HCT116 (cell line): ENCODE data around the gene MYO7A. TPM values are rescaled to one million over a fixed set of nuclear protein-coding genes. Genes with fewer than 3 reads are reported as not detected.

Source experiments
- ATAC-seq: fragments of 200-7000 bp; cut with Tn5 transposase; 2 replicates; pipeline ENCODE4 v1.9.1; 2020; ENCODE audit warnings: mild to moderate bottlenecking, moderate library complexity
- BruUV-seq: library from RNA; stranded (reverse); fragments of 400-500 nt; replicated peaks from 2 replicates; lab custom pipeline; 2021; lab: Mats Ljungman, UMichigan
- CTCF ChIA-PET: fragments of 300-600 bp; sonication (Branson Sonifier 250); formaldehyde crosslinking; loops from one replicate; lab custom pipeline; 2021; ENCODE audit warnings: antibody characterized with exemption; lab: Charles Lee
- POLR2A ChIA-PET: fragments of 300-600, 350-600 bp; sonication (Branson Sonifier 250); formaldehyde crosslinking; loops from one replicate; lab custom pipeline; 2021; ENCODE audit warnings: antibody characterized with exemption; lab: Charles Lee
- RAD21 ChIA-PET, 2 experiments: fragments of 300-600 bp; sonication (Branson Sonifier 250); formaldehyde crosslinking; loops; one replicate each; lab custom pipeline; 2023; ENCODE audit warnings: low total read pairs in 2 of 2; ENCODE audit not compliant: uncharacterized antibody in 2 of 2, unreplicated experiment in 2 of 2, low non-redundant PET in 1 of 2; lab: Charles Lee
- DNase-seq: peaks from one replicate; pipeline ENCODE4 v3.0.0-alpha.2; 2010; ENCODE audit warnings: low read depth, low spot score
- H2AFZ ChIP-seq: fragments of 200-600 bp; shearing (Covaris generic), sonication (generic); 2 replicates; pipeline ENCODE4 v1.6.1; 2017; ENCODE audit warnings: low read depth, mixed run types, mixed read lengths, antibody characterized with exemption, low read length; ENCODE audit not compliant: poor library complexity, severe bottlenecking
- H3K27ac ChIP-seq: 2 replicates; pipeline ENCODE4 v1.5.1; 2012; ENCODE audit warnings: low read depth, low read length
- H3K27me3 ChIP-seq: fragments of 200-600 bp; sonication (generic); 2 replicates; pipeline ENCODE4 v1.6.1; 2016; ENCODE audit warnings: mixed run types, low read length, mixed read lengths; ENCODE audit not compliant: insufficient read depth
- H3K36me3 ChIP-seq, 2 experiments: fragments of 200-500 bp in 1 of 2; fragments of 200-600 bp in 1 of 2; sonication (Bioruptor generic) in 1 of 2; sonication (generic) in 1 of 2; 2 replicates each; pipeline versions ENCODE4 v1.5.1 to v1.6.1; 2014 to 2016; ENCODE audit warnings: low read length in 2 of 2, inconsistent platforms in 1 of 2, mixed read lengths in 1 of 2, mixed run types in 1 of 2; ENCODE audit not compliant: insufficient read depth in 2 of 2, control insufficient read depth in 1 of 2
- H3K4me1 ChIP-seq, 2 experiments: fragments of 200-600 bp in 1 of 2; sonication (generic) in 1 of 2; 2 replicates each; pipeline versions ENCODE4 v1.5.1 to v1.6.1; 2012 to 2017; ENCODE audit warnings: low read length in 2 of 2, inconsistent platforms in 1 of 2, mild to moderate bottlenecking in 1 of 2, mixed read lengths in 1 of 2, mixed run types in 1 of 2, moderate library complexity in 1 of 2; ENCODE audit not compliant: insufficient read depth in 2 of 2, control insufficient read depth in 1 of 2
- H3K4me2 ChIP-seq: fragments of 200-600 bp; sonication (generic); 2 replicates; pipeline ENCODE4 v1.6.1; 2017; ENCODE audit warnings: mixed run types, low read length, mixed read lengths
- H3K4me3 ChIP-seq, 2 experiments: fragments of 200-600 bp in 1 of 2; sonication (generic) in 1 of 2; replicated peaks in 1 of 2; 2 replicates each; pipeline ENCODE4 v1.5.1; 2011 to 2016; ENCODE audit warnings: low read length in 2 of 2, control low read depth in 1 of 2, low read depth in 1 of 2, mild to moderate bottlenecking in 1 of 2, mixed read lengths in 1 of 2, mixed run types in 1 of 2
- H3K79me2 ChIP-seq: fragments of 200-600 bp; sonication (generic); 2 replicates; pipeline ENCODE4 v1.6.1; 2017; ENCODE audit warnings: mild to moderate bottlenecking, mixed run types, low read length, moderate library complexity, mixed read lengths; ENCODE audit not compliant: insufficient read depth
- H3K9ac ChIP-seq: fragments of 200-600 bp; sonication (generic); 2 replicates; pipeline ENCODE4 v1.6.1; 2016; ENCODE audit warnings: low read length, mixed read lengths
- H3K9me2 ChIP-seq: fragments of 200-600 bp; sonication (generic), shearing (Covaris generic); 2 replicates; pipeline ENCODE4 v1.6.1; 2017; ENCODE audit warnings: mixed run types, mild to moderate bottlenecking, moderate library complexity; ENCODE audit not compliant: insufficient read depth
- H3K9me3 ChIP-seq, 2 experiments: fragments of 200-500 bp in 1 of 2; fragments of 200-600 bp in 1 of 2; sonication (Bioruptor generic) in 1 of 2; sonication (generic) in 1 of 2; 2 replicates each; pipeline ENCODE4 v1.6.1; 2014 to 2017; ENCODE audit warnings: low read length in 2 of 2, mixed read lengths in 2 of 2, inconsistent platforms in 1 of 2, low read depth in 1 of 2, mild to moderate bottlenecking in 1 of 2, mixed run types in 1 of 2, moderate library complexity in 1 of 2; ENCODE audit not compliant: control insufficient read depth in 1 of 2, insufficient read depth in 1 of 2
- H4K20me1 ChIP-seq: fragments of 200-600 bp; sonication (generic), shearing (Covaris generic); 2 replicates; pipeline ENCODE4 v1.6.1; 2017; ENCODE audit warnings: mixed run types, mild to moderate bottlenecking, moderate library complexity; ENCODE audit not compliant: insufficient read depth
- CEBPB ChIP-seq: IDR thresholded peaks from 2 replicates; pipeline ENCODE4 v1.6.1; 2012; ENCODE audit warnings: low read depth
- CTCF ChIP-seq, 3 experiments: fragments of 200-600 bp in 1 of 3; sonication (generic) in 1 of 3; IDR thresholded peaks in 2 of 3; conservative IDR thresholded peaks in 1 of 3; 2 replicates each; pipeline ENCODE4 v1.5.1; 2012 to 2017; ENCODE audit warnings: low read depth in 2 of 3, low read length in 2 of 3, antibody characterized with exemption in 1 of 3, borderline replicate concordance in 1 of 3, control low read depth in 1 of 3, mild to moderate bottlenecking in 1 of 3, mixed read lengths in 1 of 3, mixed run types in 1 of 3, moderate library complexity in 1 of 3; ENCODE audit not compliant: insufficient read depth in 1 of 3
- EGR1 ChIP-seq: IDR thresholded peaks from 2 replicates; pipeline ENCODE4 v1.6.1; 2012; ENCODE audit warnings: low read depth
- ELF1 ChIP-seq: IDR thresholded peaks from 2 replicates; pipeline ENCODE4 v1.6.1; 2012; ENCODE audit warnings: low read depth, borderline replicate concordance
- EZH2 ChIP-seq: fragments of 200-600 bp; sonication (generic); IDR thresholded peaks from 2 replicates; pipeline ENCODE4 v1.6.1; 2017; ENCODE audit warnings: antibody characterized with exemption, mixed run types
- EZH2phosphoT487 ChIP-seq: fragments of 200-600 bp; IDR thresholded peaks from 2 replicates; pipeline ENCODE4 v1.6.1; 2018; ENCODE audit warnings: antibody characterized with exemption, borderline replicate concordance
- FOSL1 ChIP-seq: IDR thresholded peaks from 2 replicates; pipeline ENCODE4 v1.6.1; 2012; ENCODE audit warnings: low read depth
- POLR2AphosphoS5 ChIP-seq: IDR thresholded peaks from 2 replicates; pipeline ENCODE4 v1.6.1; 2011; ENCODE audit warnings: mild to moderate bottlenecking, low read depth, low read length, moderate library complexity
- RAD21 ChIP-seq: IDR thresholded peaks from 2 replicates; pipeline ENCODE4 v1.6.1; 2012; ENCODE audit warnings: low read depth, mild to moderate bottlenecking
- SIN3A ChIP-seq: IDR thresholded peaks from 2 replicates; pipeline ENCODE4 v1.6.1; 2012; ENCODE audit warnings: low read depth
- SP1 ChIP-seq: IDR thresholded peaks from 2 replicates; pipeline ENCODE4 v1.6.1; 2012; ENCODE audit warnings: low read depth
- SRF ChIP-seq: IDR thresholded peaks from 2 replicates; pipeline ENCODE4 v1.6.1; 2012; ENCODE audit warnings: low read depth
- TCF7L2 ChIP-seq: IDR thresholded peaks from 2 replicates; pipeline ENCODE4 v1.7.0; 2011; ENCODE audit warnings: borderline replicate concordance, inconsistent platforms; ENCODE audit not compliant: insufficient read depth, insufficient read length; ENCODE audit errors: extremely low read depth
- YY1 ChIP-seq: IDR thresholded peaks from 2 replicates; pipeline ENCODE4 v1.6.1; 2011; ENCODE audit warnings: low read length, low read depth, moderate library complexity, mild to moderate bottlenecking; ENCODE audit not compliant: insufficient replicate concordance; ENCODE audit errors: extremely low read depth
- ZBTB33 ChIP-seq: IDR thresholded peaks from 2 replicates; pipeline ENCODE4 v1.6.1; 2011; ENCODE audit warnings: mild to moderate bottlenecking, low read length, moderate library complexity; ENCODE audit not compliant: insufficient replicate concordance; ENCODE audit errors: extremely low read depth
- ZNF274 ChIP-seq: fragments of 200-500 bp; sonication (Bioruptor generic); IDR thresholded peaks from 2 replicates; pipeline ENCODE4 v1.6.1; 2014; ENCODE audit warnings: mild to moderate bottlenecking, low read depth, low read length, inconsistent platforms
- intact Hi-C: fragments of 100-400 bp; cut with micrococcal nuclease; formaldehyde crosslinking; loops from 2 replicates; pipeline ENCODE4 v1.10.0; 2022
- total RNA-seq: library from RNA; stranded (reverse); gene quantifications from one replicate; pipeline ENCODE4 v1.2.1, GENCODE V29; 2021; ENCODE audit not compliant: unreplicated experiment
- TF ChIP-seq, protein P1 (sequence below): IDR thresholded peaks from 2 replicates; pipeline ENCODE4 v1.6.1; 2012; ENCODE audit warnings: low read depth
- TF ChIP-seq, protein P2 (sequence below): IDR thresholded peaks from 2 replicates; pipeline ENCODE4 v1.6.1; 2012

MYO7A gene
- total RNA-seq, 1 experiment from 2014 or later: 1.8 TPM

DNA sequence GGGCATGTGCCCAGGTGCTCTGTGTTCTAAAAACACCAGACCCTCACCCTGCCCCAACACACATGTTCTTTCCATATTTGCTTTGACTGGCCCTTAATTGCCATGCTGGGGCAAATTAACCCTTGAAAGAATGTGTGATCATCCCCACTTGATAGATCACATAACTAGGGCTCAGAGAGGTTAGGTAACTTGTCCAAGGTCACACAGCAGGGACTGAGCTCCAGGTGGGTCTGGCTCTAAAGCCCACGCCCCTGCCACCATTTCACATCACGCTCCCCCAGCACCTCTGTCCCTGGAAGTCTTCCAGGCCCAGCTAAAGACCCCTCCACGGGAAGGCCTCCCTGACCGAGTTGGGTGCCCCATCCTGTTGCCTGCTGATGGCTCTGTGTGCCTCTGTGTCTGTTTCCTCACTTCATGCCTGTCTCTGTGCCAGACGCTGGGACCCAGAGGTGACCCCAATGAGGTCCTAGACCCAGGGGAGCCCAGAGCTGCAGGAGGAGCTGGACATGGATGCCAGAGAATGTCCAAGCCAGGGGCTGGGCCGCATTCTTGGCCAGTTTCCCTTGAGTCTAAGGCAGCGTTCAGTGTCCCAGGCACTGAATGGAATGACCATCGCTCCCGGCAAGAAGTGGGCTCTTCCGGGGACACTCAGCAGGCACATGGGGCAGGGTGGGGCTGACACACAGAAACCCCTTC is 79.7 kb downstream of the MYO7A start:
- no peaks in the 10 kb centered on the region for H3K9me2 ChIP-seq
- H3K4me2 ChIP-seq: no peak overlapping the region
- H3K9me3 ChIP-seq: no peaks in the 10 kb centered on the region
- ATAC-seq: no peak
- no peaks in the 10 kb centered on the region for H3K36me3 ChIP-seq
- no peaks in the 10 kb centered on the region for H3K4me1 ChIP-seq
- H3K79me2 ChIP-seq: no peaks in the 10 kb centered on the region
- CTCF ChIA-PET: no interaction called here
- TF ChIP-seq YY1: no peak
- TF ChIP-seq ELF1: no peak
- TF ChIP-seq SIN3A: no peak
- no peak for TF ChIP-seq EZH2
- no peak for TF ChIP-seq TCF7L2
- no peak for TF ChIP-seq CEBPB
- TF ChIP-seq EGR1: no peak
- no peak for TF ChIP-seq ZBTB33
- no peak for TF ChIP-seq FOSL1
- no peak for TF ChIP-seq RAD21
- no peak for TF ChIP-seq EZH2phosphoT487
- no peak for TF ChIP-seq SRF
- TF ChIP-seq SP1: no peak
- no peak for TF ChIP-seq ZNF274
- no peak for TF ChIP-seq POLR2AphosphoS5
- TF ChIP-seq CTCF (IDR thresholded peaks at IDR 0.05 in 2 of 3, conservative IDR thresholded peaks at IDR 0.05 in 1 of 3; ENCODE audit: borderline replicate concordance in 1 of 3, insufficient read depth in 1 of 3, low read depth in 2 of 3, low read length in 2 of 3): no peak
- TF ChIP-seq, protein P1, sequence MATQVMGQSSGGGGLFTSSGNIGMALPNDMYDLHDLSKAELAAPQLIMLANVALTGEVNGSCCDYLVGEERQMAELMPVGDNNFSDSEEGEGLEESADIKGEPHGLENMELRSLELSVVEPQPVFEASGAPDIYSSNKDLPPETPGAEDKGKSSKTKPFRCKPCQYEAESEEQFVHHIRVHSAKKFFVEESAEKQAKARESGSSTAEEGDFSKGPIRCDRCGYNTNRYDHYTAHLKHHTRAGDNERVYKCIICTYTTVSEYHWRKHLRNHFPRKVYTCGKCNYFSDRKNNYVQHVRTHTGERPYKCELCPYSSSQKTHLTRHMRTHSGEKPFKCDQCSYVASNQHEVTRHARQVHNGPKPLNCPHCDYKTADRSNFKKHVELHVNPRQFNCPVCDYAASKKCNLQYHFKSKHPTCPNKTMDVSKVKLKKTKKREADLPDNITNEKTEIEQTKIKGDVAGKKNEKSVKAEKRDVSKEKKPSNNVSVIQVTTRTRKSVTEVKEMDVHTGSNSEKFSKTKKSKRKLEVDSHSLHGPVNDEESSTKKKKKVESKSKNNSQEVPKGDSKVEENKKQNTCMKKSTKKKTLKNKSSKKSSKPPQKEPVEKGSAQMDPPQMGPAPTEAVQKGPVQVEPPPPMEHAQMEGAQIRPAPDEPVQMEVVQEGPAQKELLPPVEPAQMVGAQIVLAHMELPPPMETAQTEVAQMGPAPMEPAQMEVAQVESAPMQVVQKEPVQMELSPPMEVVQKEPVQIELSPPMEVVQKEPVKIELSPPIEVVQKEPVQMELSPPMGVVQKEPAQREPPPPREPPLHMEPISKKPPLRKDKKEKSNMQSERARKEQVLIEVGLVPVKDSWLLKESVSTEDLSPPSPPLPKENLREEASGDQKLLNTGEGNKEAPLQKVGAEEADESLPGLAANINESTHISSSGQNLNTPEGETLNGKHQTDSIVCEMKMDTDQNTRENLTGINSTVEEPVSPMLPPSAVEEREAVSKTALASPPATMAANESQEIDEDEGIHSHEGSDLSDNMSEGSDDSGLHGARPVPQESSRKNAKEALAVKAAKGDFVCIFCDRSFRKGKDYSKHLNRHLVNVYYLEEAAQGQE: no peak
- TF ChIP-seq, protein P2, sequence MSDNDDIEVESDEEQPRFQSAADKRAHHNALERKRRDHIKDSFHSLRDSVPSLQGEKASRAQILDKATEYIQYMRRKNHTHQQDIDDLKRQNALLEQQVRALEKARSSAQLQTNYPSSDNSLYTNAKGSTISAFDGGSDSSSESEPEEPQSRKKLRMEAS: no peak
- H3K27me3 ChIP-seq: no peaks in the 10 kb centered on the region
- no TSS peak for BruUV-seq
- POLR2A ChIA-PET: no interaction called here
- no peak for DNase-seq
- no peaks in the 10 kb centered on the region for H4K20me1 ChIP-seq
- RAD21 ChIA-PET: no interaction called here
- H3K27ac ChIP-seq: no peak overlapping the region
- no peak overlapping the region for H2AFZ ChIP-seq
- no peak overlapping the region for H3K9ac ChIP-seq
- intact Hi-C loops: no loop called here
- H3K4me3 ChIP-seq: no peak overlapping the region
